ENCODE results near the gene DMD.

The DMD gene

GRCh38 chrX:31112226-31112999 lies 2098.9 kb downstream of the DMD start:
- peak; percentile 6 for DNase-seq (ENCODE audit: low read depth)

- DNase-seq (ENCODE audit: low read depth): no peak
Observed at GRCh38 chrX:31110657-31111056, 2100.7 kb downstream of the DMD start.

- DNase-seq (ENCODE audit: low read depth): no peak
Observed at GRCh38 chrX:31099536-31100090, 2111.7 kb downstream of the DMD start.

GRCh38 chrX:31098079-31098478 lies 2113.3 kb downstream of the DMD start:
- no peak for DNase-seq (ENCODE audit: low read depth)

- no peak for DNase-seq (ENCODE audit: low read depth)
Observed at GRCh38 chrX:31093639-31093975, 2117.7 kb downstream of the DMD start.

- no peak for DNase-seq (ENCODE audit: low read depth)
Observed at GRCh38 chrX:31092970-31093638, 2118.2 kb downstream of the DMD start.

- no peak for DNase-seq (ENCODE audit: low read depth)
Observed at GRCh38 chrX:31092476-31092875, 2118.9 kb downstream of the DMD start.

GRCh38 chrX:31091819-31092218 lies 2119.5 kb downstream of the DMD start:
- DNase-seq (ENCODE audit: low read depth): no peak

- DNase-seq (ENCODE audit: low read depth): no peak
Observed at GRCh38 chrX:31074522-31074921, 2136.8 kb downstream of the DMD start.

GRCh38 chrX:31071725-31072124 lies 2139.6 kb downstream of the DMD start, which contains the start of gene FTHL17:
FTHL17 (minus strand) TSS chrX:31072041; CDS start chrX:31071953, 88 bp downstream.
- DNase-seq (ENCODE audit: low read depth): no peak

GRCh38 chrX:31071262-31071661 lies 2140.1 kb downstream of the DMD start:
- no peak for DNase-seq (ENCODE audit: low read depth)

- no peak for DNase-seq (ENCODE audit: low read depth)
Observed at GRCh38 chrX:31070057-31070468, 2141.3 kb downstream of the DMD start.

All from EH (cell line).